HUES48 (cell line): Measurements from ENCODE around the gene GFOD1.

Experiments
- H3K27ac ChIP-seq: one replicate; pipeline ENCODE4 v1.7.0; 2013; ENCODE audit warnings: low read depth, low read length, inconsistent platforms
- H3K27me3 ChIP-seq: 2 replicates; pipeline ENCODE4 v1.6.1; 2013; ENCODE audit warnings: mild to moderate bottlenecking, low read length; ENCODE audit not compliant: control insufficient read depth, insufficient read depth
- H3K36me3 ChIP-seq: 2 replicates; pipeline ENCODE4 v1.6.1; 2013; ENCODE audit warnings: low read length; ENCODE audit not compliant: control insufficient read depth, insufficient read depth
- H3K4me1 ChIP-seq: 2 replicates; pipeline ENCODE4 v1.6.1; 2013; ENCODE audit warnings: mild to moderate bottlenecking, low read length; ENCODE audit not compliant: control insufficient read depth, insufficient read depth
- H3K4me3 ChIP-seq: 2 replicates; pipeline ENCODE4 v1.5.1; 2013; ENCODE audit warnings: mild to moderate bottlenecking, low read depth, low read length
- H3K9ac ChIP-seq: 2 replicates; pipeline ENCODE4 v1.6.1; 2013; ENCODE audit warnings: mild to moderate bottlenecking, low read depth, low read length, moderate library complexity
- H3K9me3 ChIP-seq: 2 replicates; pipeline ENCODE4 v1.6.1; 2013; ENCODE audit warnings: low read length; ENCODE audit not compliant: control insufficient read depth, insufficient read depth

Gene GFOD1

GRCh38 chr6:13484138-13484708 is 3.2 kb downstream of the GFOD1 start:
- Histone ChIP-seq H3K4me3 (no peak overlapping the region), H3K9me3 (no peaks in the 10 kb centered on the region), H3K27me3 (peaks cover 44% of the 10 kb centered on the region), H3K36me3 (no peaks in the 10 kb centered on the region), H3K27ac (no peak overlapping the region), H3K9ac (no peak overlapping the region), H3K4me1 (peaks cover 12% of the 10 kb centered on the region)

GRCh38 chr6:13480631-13481501 is 6.5 kb downstream of the GFOD1 start:
- Histone ChIP-seq H3K27me3 (peaks cover 24% of the 10 kb centered on the region), H3K9me3 (no peaks in the 10 kb centered on the region), H3K27ac (no peak overlapping the region), H3K9ac (no peak overlapping the region), H3K4me1 (peaks cover 12% of the 10 kb centered on the region), H3K4me3 (no peak overlapping the region), H3K36me3 (no peaks in the 10 kb centered on the region)

- Histone ChIP-seq H3K27ac (no peak overlapping the region), H3K9ac (no peak overlapping the region), H3K4me3 (no peak overlapping the region), H3K27me3 (peaks cover 15% of the 10 kb centered on the region), H3K4me1 (peaks cover 6% of the 10 kb centered on the region), H3K36me3 (no peaks in the 10 kb centered on the region), H3K9me3 (no peaks in the 10 kb centered on the region)
Measured at GRCh38 chr6:13479971-13480434, 7.4 kb downstream of the GFOD1 start.

- no peaks in the 10 kb centered on the region for H3K9me3 ChIP-seq
- no peak overlapping the region for H3K4me3 ChIP-seq
- H3K9ac ChIP-seq = no peak overlapping the region
- no peak overlapping the region for H3K27ac ChIP-seq
- H3K27me3 ChIP-seq = peaks cover 8% of the 10 kb centered on the region; the same call in 1 of the 2 replicates
- H3K4me1 ChIP-seq = no peaks in the 10 kb centered on the region
- H3K36me3 ChIP-seq = no peaks in the 10 kb centered on the region
Measured at GRCh38 chr6:13479206-13479800, 8.1 kb downstream of the GFOD1 start.

GRCh38 chr6:13478525-13478966 is 8.9 kb downstream of the GFOD1 start:
- Histone ChIP-seq H3K9me3 (no peaks in the 10 kb centered on the region), H3K27ac (no peak overlapping the region), H3K36me3 (no peaks in the 10 kb centered on the region), H3K4me1 (no peaks in the 10 kb centered on the region), H3K9ac (no peak overlapping the region), H3K4me3 (no peak overlapping the region), H3K27me3 (peaks cover under 1% of the 10 kb centered on the region; the same call in 1 of the 2 replicates)

GRCh38 chr6:13474787-13475186 is 12.6 kb downstream of the GFOD1 start:
- Histone ChIP-seq H3K27me3 (no peaks in the 10 kb centered on the region), H3K9ac (no peak overlapping the region), H3K4me1 (peaks cover 9% of the 10 kb centered on the region), H3K9me3 (no peaks in the 10 kb centered on the region), H3K36me3 (no peaks in the 10 kb centered on the region), H3K27ac (no peak overlapping the region), H3K4me3 (no peak overlapping the region)

GRCh38 chr6:13474360-13474759 is 13.0 kb downstream of the GFOD1 start:
- H3K4me3 ChIP-seq = no peak overlapping the region
- H3K27ac ChIP-seq = no peak overlapping the region
- H3K27me3 ChIP-seq = no peaks in the 10 kb centered on the region
- no peaks in the 10 kb centered on the region for H3K36me3 ChIP-seq
- no peaks in the 10 kb centered on the region for H3K9me3 ChIP-seq
- no peak overlapping the region for H3K9ac ChIP-seq
- peaks cover 9% of the 10 kb centered on the region for H3K4me1 ChIP-seq

- Histone ChIP-seq H3K4me1 (peaks cover 9% of the 10 kb centered on the region), H3K4me3 (no peak overlapping the region), H3K36me3 (no peaks in the 10 kb centered on the region), H3K9ac (no peak overlapping the region), H3K27me3 (no peaks in the 10 kb centered on the region), H3K27ac (no peak overlapping the region), H3K9me3 (no peaks in the 10 kb centered on the region)
Measured at GRCh38 chr6:13473768-13474165, 13.6 kb downstream of the GFOD1 start.

GRCh38 chr6:13472976-13473767 is 14.2 kb downstream of the GFOD1 start:
- H3K9ac ChIP-seq = no peak overlapping the region
- H3K27me3 ChIP-seq = no peaks in the 10 kb centered on the region
- no peak overlapping the region for H3K27ac ChIP-seq
- no peaks in the 10 kb centered on the region for H3K36me3 ChIP-seq
- H3K4me3 ChIP-seq = no peak overlapping the region
- peaks cover 9% of the 10 kb centered on the region for H3K4me1 ChIP-seq
- no peaks in the 10 kb centered on the region for H3K9me3 ChIP-seq

GRCh38 chr6:13472099-13472498 is 15.3 kb downstream of the GFOD1 start:
- Histone ChIP-seq H3K27me3 (no peaks in the 10 kb centered on the region), H3K9ac (no peak overlapping the region), H3K4me1 (peaks cover 9% of the 10 kb centered on the region), H3K4me3 (no peak overlapping the region), H3K27ac (no peak overlapping the region), H3K36me3 (no peaks in the 10 kb centered on the region), H3K9me3 (no peaks in the 10 kb centered on the region)
